H1 (cell line): ENCODE data around the gene TMEM209. TPM values are rescaled to one million over a fixed set of nuclear protein-coding genes. Genes with fewer than 3 reads are reported as not detected.

Source experiments
- CTCF ChIA-PET: fragments of 300-600 bp; sonication (Branson Sonifier 250); formaldehyde crosslinking; loops from one replicate; lab custom pipeline; 2021; ENCODE audit not compliant: partially characterized antibody; lab: Charles Lee
- POLR2A ChIA-PET: fragments of 300-600 bp; sonication (Branson Sonifier 250); formaldehyde crosslinking; loops from one replicate; lab custom pipeline; 2021; ENCODE audit warnings: inconsistent platforms; ENCODE audit not compliant: partially characterized antibody; lab: Charles Lee
- DNase-seq, 2 experiments: peaks; one replicate each; pipeline versions ENCODE4 v3.0.0 to v3.0.0-alpha.2; 2010 to 2022; ENCODE audit warnings: low spot score in 2 of 2, low read depth in 1 of 2, mixed read lengths in 1 of 2
- FAIRE-seq: peaks from 2 replicates; lab custom pipeline; 2011; peaks lifted over from hg19 to GRCh38; lab: Jason Lieb, UNC
- H2AFZ ChIP-seq: 2 replicates; pipeline ENCODE4 v1.8.1; 2012; ENCODE audit warnings: low read length, inconsistent platforms
- H2AK5ac ChIP-seq: 2 replicates; pipeline ENCODE4 v1.6.1; 2013; ENCODE audit warnings: low read depth, low read length
- H2BK120ac ChIP-seq: replicated peaks from 2 replicates; pipeline ENCODE3; 2013; ENCODE audit warnings: low read depth, low read length, inconsistent platforms
- H2BK12ac ChIP-seq: 2 replicates; pipeline ENCODE4 v1.6.1; 2013; ENCODE audit warnings: low read depth, low read length
- H2BK15ac ChIP-seq: 2 replicates; pipeline ENCODE4 v1.6.1; 2013; ENCODE audit warnings: low read length
- H2BK20ac ChIP-seq: 2 replicates; pipeline ENCODE4 v1.6.1; 2013; ENCODE audit warnings: low read length
- H2BK5ac ChIP-seq: 2 replicates; pipeline ENCODE4 v1.6.1; 2013; ENCODE audit warnings: low read depth, low read length
- H3K14ac ChIP-seq: 2 replicates; pipeline ENCODE4 v1.6.1; 2013; ENCODE audit warnings: inconsistent platforms; ENCODE audit not compliant: insufficient read length
- H3K18ac ChIP-seq: 2 replicates; pipeline ENCODE4 v1.6.1; 2013; ENCODE audit warnings: low read length; ENCODE audit errors: extremely low read depth
- H3K23ac ChIP-seq: 2 replicates; pipeline ENCODE4 v1.6.1; 2013; ENCODE audit warnings: inconsistent platforms; ENCODE audit not compliant: insufficient read length
- H3K23me2 ChIP-seq: 2 replicates; pipeline ENCODE4 v1.6.1; 2013; ENCODE audit warnings: low read depth, low read length
- H3K27ac ChIP-seq: 2 replicates; pipeline ENCODE4 v1.6.1; 2011; ENCODE audit warnings: low read depth, low read length, inconsistent platforms
- H3K27me3 ChIP-seq, 4 experiments: replicated peaks in 1 of 4; 1 replicate in 1 of 4; 2 replicates in 3 of 4; pipeline versions ENCODE4 v1.6.1 to v1.8.1; 2011 to 2013; ENCODE audit warnings: low read length in 3 of 4, mild to moderate bottlenecking in 3 of 4, inconsistent platforms in 2 of 4, mixed read lengths in 2 of 4, moderate library complexity in 1 of 4; ENCODE audit not compliant: control insufficient read depth in 3 of 4, insufficient read depth in 3 of 4; ENCODE audit errors: extremely low read depth in 1 of 4
- H3K36me3 ChIP-seq, 4 experiments: 2 replicates each; pipeline versions ENCODE4 v1.6.1 to v1.8.1; 2011 to 2013; ENCODE audit warnings: mild to moderate bottlenecking in 4 of 4, low read length in 3 of 4, moderate library complexity in 2 of 4, control low read depth in 1 of 4, inconsistent platforms in 1 of 4; ENCODE audit not compliant: insufficient read depth in 4 of 4, control insufficient read depth in 2 of 4
- H3K4ac ChIP-seq: replicated peaks from 2 replicates; pipeline ENCODE3; 2013; ENCODE audit warnings: low read length, low read depth, mixed read lengths, inconsistent platforms; ENCODE audit not compliant: insufficient read length
- H3K4me1 ChIP-seq, 4 experiments: replicated peaks in 1 of 4; 1 replicate in 1 of 4; 2 replicates in 3 of 4; pipeline versions ENCODE4 v1.6.1 to v1.8.1; 2011 to 2013; ENCODE audit warnings: low read length in 3 of 4, inconsistent platforms in 2 of 4, mixed read lengths in 1 of 4; ENCODE audit not compliant: insufficient read depth in 4 of 4, control insufficient read depth in 3 of 4
- H3K4me2 ChIP-seq, 2 experiments: 2 replicates each; pipeline versions ENCODE4 v1.6.1 to v1.8.1; 2011 to 2013; ENCODE audit warnings: low read depth in 2 of 2, low read length in 2 of 2, control low read depth in 1 of 2, inconsistent platforms in 1 of 2, mild to moderate bottlenecking in 1 of 2; ENCODE audit not compliant: insufficient read depth in 1 of 2
- H3K4me3 ChIP-seq, 4 experiments: fragments of 200-600, 300-600 bp in 1 of 4; sonication (generic), shearing (Covaris generic), sonication (Bioruptor Twin) in 1 of 4; 2 replicates each; pipeline versions ENCODE4 v1.5.1 to v1.8.1; 2011 to 2016; ENCODE audit warnings: low read length in 4 of 4, low read depth in 3 of 4, control low read depth in 2 of 4, inconsistent platforms in 2 of 4, mild to moderate bottlenecking in 2 of 4, mixed read lengths in 1 of 4, moderate library complexity in 1 of 4; ENCODE audit not compliant: insufficient read depth in 2 of 4; ENCODE audit errors: extremely low read depth in 1 of 4
- H3K56ac ChIP-seq: replicated peaks from 2 replicates; pipeline ENCODE3; 2013; ENCODE audit warnings: low read depth, mild to moderate bottlenecking, mixed read lengths, low read length, inconsistent platforms; ENCODE audit not compliant: insufficient read length
- H3K79me1 ChIP-seq: 2 replicates; pipeline ENCODE4 v1.6.1; 2013; ENCODE audit warnings: low read depth, low read length, control low read depth
- H3K79me2 ChIP-seq, 2 experiments: 2 replicates each; pipeline versions ENCODE4 v1.6.1 to v1.8.1; 2012 to 2013; ENCODE audit warnings: low read length in 2 of 2, mild to moderate bottlenecking in 2 of 2, inconsistent platforms in 1 of 2; ENCODE audit not compliant: insufficient read depth in 2 of 2, control insufficient read depth in 1 of 2
- H3K9ac ChIP-seq, 4 experiments: replicated peaks in 1 of 4; 1 replicate in 1 of 4; 2 replicates in 3 of 4; pipeline versions ENCODE4 v1.6.1 to v1.8.1; 2011 to 2013; ENCODE audit warnings: low read depth in 3 of 4, low read length in 3 of 4, control low read depth in 2 of 4, mild to moderate bottlenecking in 2 of 4, moderate library complexity in 2 of 4, inconsistent platforms in 1 of 4; ENCODE audit errors: extremely low read depth in 1 of 4
- H3K9me3 ChIP-seq, 2 experiments: 2 replicates each; pipeline versions ENCODE4 v1.6.1 to v1.8.1; 2012 to 2013; ENCODE audit warnings: mild to moderate bottlenecking in 2 of 2, moderate library complexity in 2 of 2, control low read depth in 1 of 2, inconsistent platforms in 1 of 2, low read depth in 1 of 2, low read length in 1 of 2, mixed read lengths in 1 of 2; ENCODE audit not compliant: insufficient read depth in 2 of 2
- H4K20me1 ChIP-seq, 2 experiments: replicated peaks in 1 of 2; 2 replicates each; pipeline versions ENCODE3 to v1.8.1; 2011 to 2013; ENCODE audit warnings: inconsistent platforms in 2 of 2, low read length in 2 of 2, mild to moderate bottlenecking in 1 of 2; ENCODE audit not compliant: insufficient read depth in 2 of 2, control insufficient read depth in 1 of 2
- H4K5ac ChIP-seq: 2 replicates; pipeline ENCODE4 v1.6.1; 2013; ENCODE audit warnings: low read length, low read depth, mixed read lengths, inconsistent platforms; ENCODE audit not compliant: insufficient read length
- H4K8ac ChIP-seq: 2 replicates; pipeline ENCODE4 v1.8.0; 2013; ENCODE audit warnings: mild to moderate bottlenecking, moderate library complexity, low read length, inconsistent platforms; ENCODE audit not compliant: insufficient read depth; ENCODE audit errors: extremely low read depth
- H4K91ac ChIP-seq: replicated peaks from 2 replicates; pipeline ENCODE3; 2013; ENCODE audit warnings: low read length, mixed read lengths, inconsistent platforms; ENCODE audit not compliant: insufficient read length
- BCL11A ChIP-seq, 2 experiments: IDR thresholded peaks; one replicate each; pipeline ENCODE4 v1.6.1; 2011; ENCODE audit warnings: low read depth in 2 of 2, low read length in 2 of 2, mild to moderate bottlenecking in 2 of 2
- BRCA1 ChIP-seq: IDR thresholded peaks from 2 replicates; pipeline ENCODE4 v1.6.1; 2012; ENCODE audit warnings: low read depth, low read length, improper control_type of control experiment
- CHD2 ChIP-seq: IDR thresholded peaks from 2 replicates; pipeline ENCODE4 v1.6.1; 2012; ENCODE audit warnings: low read length, improper control_type of control experiment
- CREB1 ChIP-seq: IDR thresholded peaks from 2 replicates; pipeline ENCODE4 v1.6.1; 2012; ENCODE audit warnings: inconsistent platforms
- JUND ChIP-seq: IDR thresholded peaks from 2 replicates; pipeline ENCODE4 v1.6.1; 2011; ENCODE audit warnings: mild to moderate bottlenecking, improper control_type of control experiment, low read length
- KDM5A ChIP-seq: fragments of 200-600 bp; IDR thresholded peaks from 2 replicates; pipeline ENCODE4 v1.7.1; 2012; ENCODE audit warnings: mild to moderate bottlenecking, low read length, inconsistent platforms, mixed read lengths
- NRF1 ChIP-seq: IDR thresholded peaks from 2 replicates; pipeline ENCODE4 v1.6.1; 2011; ENCODE audit warnings: mild to moderate bottlenecking, low read depth, low read length, improper control_type of control experiment
- SIRT6 ChIP-seq: IDR thresholded peaks from one replicate; pipeline ENCODE4 v1.7.1; 2012; ENCODE audit warnings: low read length, inconsistent platforms
- SP1 ChIP-seq: IDR thresholded peaks from 2 replicates; pipeline ENCODE4 v1.6.1; 2011; ENCODE audit warnings: low read depth, low read length
- TAF7 ChIP-seq: optimal IDR thresholded peaks from 2 replicates; pipeline ENCODE3; 2011; ENCODE audit warnings: low read depth, mild to moderate bottlenecking, inconsistent platforms, low read length, moderate library complexity, borderline replicate concordance
- YY1 ChIP-seq: IDR thresholded peaks from 2 replicates; pipeline ENCODE4 v1.6.1; 2011; ENCODE audit warnings: low read depth, mild to moderate bottlenecking, low read length
- WGBS, 2 experiments: shearing (Covaris generic) in 1 of 2; methylation state at CpG; one replicate each; pipeline versions ENCODE4 v1.1.6 to v1.1.7; 2013 to 2015; ENCODE audit warnings: low lambda C conversion rate in 2 of 2, mixed read lengths in 2 of 2, inconsistent platforms in 1 of 2, low coverage in 1 of 2, missing lambda C conversion rate in 1 of 2; ENCODE audit not compliant: insufficient replicate concordance in 2 of 2, insufficient coverage in 1 of 2, insufficient read length in 1 of 2; ENCODE audit errors: extremely low coverage in 1 of 2, missing lambda C conversion rate in 1 of 2; 5-methylcytosine and 5-hydroxymethylcytosine counted together
- polyA plus RNA-seq, 7 experiments: library from polyadenylated mRNA; depleted of rRNA in 3 of 7; stranded (reverse) in 5 of 7; unstranded in 2 of 7; fragments of >200 nt in 5 of 7; fragments of 200-250 nt in 2 of 7; gene quantifications; 1 replicate in 5 of 7; 2 replicates in 1 of 7; 4 replicates in 1 of 7; pipeline versions ENCODE4 v1.2.1 to v1.2.3, GENCODE V29; 2011 to 2013; ENCODE audit warnings: missing spikeins in 2 of 7, mixed read lengths in 2 of 7
- total RNA-seq: library from RNA; stranded (reverse); fragmentation: NEBNext Ultra II Directional; extraction: Animal tissue kit (Norgen Biotek cat#: 25700); gene quantifications from 2 replicates; pipeline ENCODE4 v1.2.1, GENCODE V29; 2021

TMEM209 gene
- total and polyA plus RNA-seq, 2 of the 8 experiments (the other 6 are each of a cell fraction or from before 2014, with no cell fraction given): 28.5 to 30.5 TPM

DNA sequence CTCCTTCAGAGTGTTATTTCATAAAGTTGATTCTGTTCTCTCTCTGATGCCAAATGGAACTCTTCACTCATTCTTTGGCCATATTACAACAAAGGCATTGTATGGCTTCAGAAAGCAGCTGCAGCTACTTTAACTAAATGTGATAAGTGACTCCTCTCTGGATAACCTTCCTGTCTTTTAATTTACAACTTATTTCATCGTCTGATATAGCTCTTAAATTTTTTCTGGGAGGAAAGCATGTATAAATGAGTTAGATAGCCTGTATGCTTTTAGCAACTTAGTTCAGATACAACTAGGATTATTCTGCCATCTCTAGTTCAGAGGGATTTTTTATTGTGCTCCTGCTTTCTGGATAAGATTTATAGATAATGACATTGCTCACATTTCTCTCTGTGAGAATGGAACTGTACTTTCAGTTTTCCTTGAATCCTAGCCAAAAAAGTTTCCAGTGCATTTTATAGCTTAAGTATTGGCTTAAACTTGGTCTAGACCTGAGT, 77.3 kb downstream of the TMEM209 start:
- Histone ChIP-seq H3K4me3 (no peak overlapping the region), H2BK12ac (no peak overlapping the region), H3K14ac (no peak overlapping the region), H4K20me1 (peaks cover 0 to under 1% of the 10 kb centered on the region in 2 experiments), H2BK120ac (no peak overlapping the region), H3K9ac (no peak overlapping the region), H2AFZ (no peak overlapping the region), H2BK15ac (no peak overlapping the region), H3K23ac (no peak overlapping the region), H3K23me2 (peaks cover under 1% of the 10 kb centered on the region; the same call in 1 of the 2 replicates), H3K18ac (no peak overlapping the region), H2AK5ac (no peak overlapping the region), H3K9me3 (no peaks in the 10 kb centered on the region), H3K4me2 (no peak overlapping the region), H4K91ac (no peak overlapping the region), H3K4me1 (no peaks in the 10 kb centered on the region), H3K27ac (no peak overlapping the region; the same call in 1 of the 2 replicates), H2BK5ac (no peak overlapping the region), H3K36me3 (peaks cover 0 to 31% (median 8%) of the 10 kb centered on the region in 4 experiments; a peak in 7 of 8 replicates), H2BK20ac (no peak overlapping the region), H4K5ac (no peak overlapping the region), H3K4ac (no peak overlapping the region), H3K79me1 (no peaks in the 10 kb centered on the region), H3K79me2 (no peaks in the 10 kb centered on the region), H4K8ac (no peak overlapping the region), H3K27me3 (no peaks in the 10 kb centered on the region), H3K56ac (no peak overlapping the region)
- CTCF ChIA-PET: interaction anchor here (1.6 kb wide), 1 partner anchor 56 kb away, joined by 4 read pairs; no protein-coding TSS in a partner anchor
- no peak for FAIRE-seq
- no peak for DNase-seq
- POLR2A ChIA-PET: interaction anchor here (0.9 kb wide), 1 partner anchor 22 kb away, joined by 3 read pairs; no protein-coding TSS in a partner anchor
- 68% methylated on average over 1 of the region's 1 CpG; no CpG with 5 or more reads in 1 of the 2 experiments for WGBS, 2 experiments
- TF ChIP-seq SP1 (no peak), TAF7 (no peak), BRCA1 (no peak), JUND (no peak), YY1 (no peak), CREB1 (no peak), NRF1 (no peak), KDM5A (no peak), BCL11A (IDR thresholded peaks at IDR 0.05; ENCODE audit: low read depth in 2 of 2, low read length in 2 of 2) (no peak), SIRT6 (no peak), CHD2 (no peak)
